CD14-positive monocyte (primary cell): Measurements from ENCODE around the gene IST1. TPM values are rescaled to one million over a fixed set of nuclear protein-coding genes. Genes with fewer than 3 reads are reported as not detected.

Source experiments
- DNase-seq, 3 donors: peaks; one replicate each; pipeline ENCODE4 v3.0.0-alpha.2; 2011 to 2022
- H2AFZ ChIP-seq: 2 replicates; pipeline ENCODE4 v1.6.0; 2012; ENCODE audit warnings: mild to moderate bottlenecking, low read depth, low read length, inconsistent platforms; ENCODE audit not compliant: insufficient read depth, poor library complexity, severe bottlenecking
- H3K27ac ChIP-seq, 2 donors: 1 replicate in 1 of 2; 2 replicates in 1 of 2; pipeline ENCODE4 v1.5.1; 2012 to 2013; ENCODE audit warnings: low read length in 2 of 2, control low read depth in 1 of 2, inconsistent platforms in 1 of 2, low read depth in 1 of 2, mild to moderate bottlenecking in 1 of 2
- H3K27me3 ChIP-seq, 2 donors: one replicate each; pipeline versions ENCODE4 v1.6.0 to v1.6.1; 2011 to 2013; ENCODE audit warnings: low read length in 2 of 2; ENCODE audit not compliant: control insufficient read depth in 2 of 2, insufficient read depth in 2 of 2
- H3K36me3 ChIP-seq, 2 donors: replicated peaks in 1 of 2; 1 replicate in 1 of 2; 2 replicates in 1 of 2; pipeline versions ENCODE4 v1.5.1 to v1.6.1; 2012 to 2013; ENCODE audit warnings: low read length in 2 of 2, control low read depth in 1 of 2, inconsistent platforms in 1 of 2, mild to moderate bottlenecking in 1 of 2; ENCODE audit not compliant: insufficient read depth in 2 of 2, control insufficient read depth in 1 of 2
- H3K4me1 ChIP-seq, 2 donors: 1 replicate in 1 of 2; 2 replicates in 1 of 2; pipeline versions ENCODE4 v1.5.1 to v1.6.1; 2012 to 2013; ENCODE audit warnings: low read length in 2 of 2, control low read depth in 1 of 2, inconsistent platforms in 1 of 2, mild to moderate bottlenecking in 1 of 2, moderate library complexity in 1 of 2; ENCODE audit not compliant: insufficient read depth in 2 of 2, control insufficient read depth in 1 of 2
- H3K4me2 ChIP-seq: replicated peaks from 2 replicates; pipeline ENCODE3; 2012; ENCODE audit warnings: low read length, moderate library complexity, mild to moderate bottlenecking; ENCODE audit not compliant: poor library complexity, severe bottlenecking; ENCODE audit errors: extremely low read depth
- H3K4me3 ChIP-seq, 3 experiments: fragments of 200-600 bp in 1 of 3; sonication (generic) in 1 of 3; replicated peaks in 1 of 3; 1 replicate in 2 of 3; 2 replicates in 1 of 3; pipeline ENCODE4 v1.5.1; 2011 to 2013; ENCODE audit warnings: low read length in 3 of 3, mild to moderate bottlenecking in 3 of 3, control low read depth in 2 of 3, low read depth in 2 of 3, inconsistent platforms in 1 of 3, moderate library complexity in 1 of 3
- H3K79me2 ChIP-seq: 2 replicates; pipeline ENCODE4 v1.6.0; 2012; ENCODE audit warnings: mild to moderate bottlenecking, control low read depth, inconsistent platforms, low read length, moderate library complexity; ENCODE audit not compliant: insufficient read depth
- H3K9ac ChIP-seq: 2 replicates; pipeline ENCODE4 v1.6.0; 2017; ENCODE audit warnings: low read length, mild to moderate bottlenecking; ENCODE audit not compliant: insufficient read depth, poor library complexity, severe bottlenecking
- H3K9me3 ChIP-seq, 2 donors: replicated peaks in 1 of 2; 1 replicate in 1 of 2; 2 replicates in 1 of 2; pipeline versions ENCODE4 v1.5.1 to v1.6.1; 2012 to 2013; ENCODE audit warnings: low read length in 2 of 2, control low read depth in 1 of 2; ENCODE audit not compliant: control insufficient read depth in 1 of 2, insufficient read depth in 1 of 2
- H4K20me1 ChIP-seq: 2 replicates; pipeline ENCODE4 v1.6.0; 2012; ENCODE audit warnings: mild to moderate bottlenecking, low read length, control low read depth, moderate library complexity; ENCODE audit not compliant: insufficient read depth
- H3K27ac Mint-ChIP-seq, 7 donors: one replicate each; pipeline ENCODE4 v1.8.0; 2020; ENCODE audit warnings: mild to moderate bottlenecking in 7 of 7, mixed read lengths in 7 of 7, moderate library complexity in 6 of 7, inconsistent platforms in 2 of 7
- H3K27me3 Mint-ChIP-seq, 3 donors: one replicate each; pipeline ENCODE4 v1.8.0; 2021 to 2022; ENCODE audit warnings: low read depth in 3 of 3, mild to moderate bottlenecking in 3 of 3, mixed read lengths in 3 of 3, moderate library complexity in 3 of 3, inconsistent platforms in 1 of 3
- H3K36me3 Mint-ChIP-seq, 2 donors: one replicate each; pipeline ENCODE4 v1.8.0; 2020; ENCODE audit warnings: mixed read lengths in 2 of 2, inconsistent platforms in 1 of 2, mild to moderate bottlenecking in 1 of 2
- H3K4me1 Mint-ChIP-seq: one replicate; pipeline ENCODE4 v1.8.0; 2020; ENCODE audit warnings: mild to moderate bottlenecking, mixed read lengths
- H3K4me3 Mint-ChIP-seq, 2 donors: one replicate each; pipeline ENCODE4 v1.8.0; 2020; ENCODE audit warnings: mild to moderate bottlenecking in 2 of 2, mixed read lengths in 2 of 2, moderate library complexity in 1 of 2
- H3K9me3 Mint-ChIP-seq, 7 donors: one replicate each; pipeline ENCODE4 v1.8.0; 2020 to 2022; ENCODE audit warnings: mixed read lengths in 7 of 7, mild to moderate bottlenecking in 6 of 7, moderate library complexity in 6 of 7, inconsistent platforms in 2 of 7
- whole genome bisulfite sequencing: methylation state at CpG from one replicate; pipeline ENCODE4 v1.1.5; 2013; ENCODE audit warnings: missing lambda C conversion rate; ENCODE audit not compliant: insufficient coverage; 5-methylcytosine and 5-hydroxymethylcytosine counted together
- intact Hi-C, 2 donors: fragments of 100-400 bp; cut with micrococcal nuclease; formaldehyde crosslinking; loops; one replicate each; pipeline versions ENCODE4 v1.15.0 to v1.15.1; 2023
- polyA plus RNA-seq, 3 donors: library from polyadenylated mRNA; depleted of rRNA in 1 of 3; unstranded in 2 of 3; stranded (reverse) in 1 of 3; fragments of 300-500 nt in 2 of 3; fragments of >200 nt in 1 of 3; fragmentation: Illumina TruSeq in 2 of 3; gene quantifications; 1 replicate in 2 of 3; 2 replicates in 1 of 3; pipeline ENCODE4 v1.2.3, GENCODE V29; 2012 to 2021
- TF ChIP-seq, protein P1 (sequence below): fragments of 200-600 bp; IDR thresholded peaks from one replicate; pipeline ENCODE4 v1.8.0; 2022; ENCODE audit warnings: antibody characterized with exemption, mild to moderate bottlenecking

IST1 gene
- polyA plus RNA-seq, 3 donors = 81.3 to 233 (median 102) TPM

DNA sequence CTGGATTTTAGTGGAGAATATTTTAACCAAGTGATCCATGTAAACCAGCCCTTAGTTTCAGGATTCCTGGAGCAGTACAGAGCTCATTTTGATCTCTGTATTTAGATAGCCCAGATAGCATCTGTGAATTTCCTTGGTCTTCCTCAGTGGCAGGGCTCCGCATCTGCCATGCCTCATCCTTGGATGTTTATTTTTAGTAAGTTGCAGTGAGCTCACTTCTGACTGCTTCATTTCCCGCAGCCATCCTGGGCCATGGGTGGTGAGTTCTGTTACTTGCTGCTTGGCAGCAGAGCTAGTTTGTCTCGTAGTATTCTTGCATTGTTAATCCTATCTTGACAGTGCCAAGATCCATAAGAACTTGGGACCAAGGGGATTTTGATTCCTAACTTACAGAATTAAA, 33.7 kb downstream of the IST1 start:
- peaks cover 87% of the 10 kb centered on the region for H4K20me1 ChIP-seq
- H3K4me1 ChIP-seq = no peaks in the 10 kb centered on the region
- H3K4me3 Mint-ChIP-seq = no peak overlapping the region
- no peaks in the 10 kb centered on the region for H3K27me3 Mint-ChIP-seq
- TF ChIP-seq, protein P1, sequence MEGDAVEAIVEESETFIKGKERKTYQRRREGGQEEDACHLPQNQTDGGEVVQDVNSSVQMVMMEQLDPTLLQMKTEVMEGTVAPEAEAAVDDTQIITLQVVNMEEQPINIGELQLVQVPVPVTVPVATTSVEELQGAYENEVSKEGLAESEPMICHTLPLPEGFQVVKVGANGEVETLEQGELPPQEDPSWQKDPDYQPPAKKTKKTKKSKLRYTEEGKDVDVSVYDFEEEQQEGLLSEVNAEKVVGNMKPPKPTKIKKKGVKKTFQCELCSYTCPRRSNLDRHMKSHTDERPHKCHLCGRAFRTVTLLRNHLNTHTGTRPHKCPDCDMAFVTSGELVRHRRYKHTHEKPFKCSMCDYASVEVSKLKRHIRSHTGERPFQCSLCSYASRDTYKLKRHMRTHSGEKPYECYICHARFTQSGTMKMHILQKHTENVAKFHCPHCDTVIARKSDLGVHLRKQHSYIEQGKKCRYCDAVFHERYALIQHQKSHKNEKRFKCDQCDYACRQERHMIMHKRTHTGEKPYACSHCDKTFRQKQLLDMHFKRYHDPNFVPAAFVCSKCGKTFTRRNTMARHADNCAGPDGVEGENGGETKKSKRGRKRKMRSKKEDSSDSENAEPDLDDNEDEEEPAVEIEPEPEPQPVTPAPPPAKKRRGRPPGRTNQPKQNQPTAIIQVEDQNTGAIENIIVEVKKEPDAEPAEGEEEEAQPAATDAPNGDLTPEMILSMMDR = no peak
- no peaks in the 10 kb centered on the region for H3K9me3 ChIP-seq
- H3K4me2 ChIP-seq = no peak overlapping the region
- H3K36me3 Mint-ChIP-seq = peaks cover 64 to 89% of the 10 kb centered on the region in 2 donors
- peaks cover 66 to 96% of the 10 kb centered on the region in 2 donors for H3K36me3 ChIP-seq
- WGBS = 100% methylated on average over 1 of the region's 3 CpGs
- H3K4me3 ChIP-seq = no peak overlapping the region
- intact Hi-C loops = no loop called here
- no peaks in the 10 kb centered on the region for H3K27me3 ChIP-seq
- no peak for DNase-seq
- H3K27ac Mint-ChIP-seq = no peak overlapping the region
- no peaks in the 10 kb centered on the region for H3K4me1 Mint-ChIP-seq
- H3K9me3 Mint-ChIP-seq = no peaks in the 10 kb centered on the region
- H3K9ac ChIP-seq = no peak overlapping the region
- no peak overlapping the region for H3K27ac ChIP-seq
- H3K79me2 ChIP-seq = peaks cover 23% of the 10 kb centered on the region
- no peak overlapping the region for H2AFZ ChIP-seq

DNA sequence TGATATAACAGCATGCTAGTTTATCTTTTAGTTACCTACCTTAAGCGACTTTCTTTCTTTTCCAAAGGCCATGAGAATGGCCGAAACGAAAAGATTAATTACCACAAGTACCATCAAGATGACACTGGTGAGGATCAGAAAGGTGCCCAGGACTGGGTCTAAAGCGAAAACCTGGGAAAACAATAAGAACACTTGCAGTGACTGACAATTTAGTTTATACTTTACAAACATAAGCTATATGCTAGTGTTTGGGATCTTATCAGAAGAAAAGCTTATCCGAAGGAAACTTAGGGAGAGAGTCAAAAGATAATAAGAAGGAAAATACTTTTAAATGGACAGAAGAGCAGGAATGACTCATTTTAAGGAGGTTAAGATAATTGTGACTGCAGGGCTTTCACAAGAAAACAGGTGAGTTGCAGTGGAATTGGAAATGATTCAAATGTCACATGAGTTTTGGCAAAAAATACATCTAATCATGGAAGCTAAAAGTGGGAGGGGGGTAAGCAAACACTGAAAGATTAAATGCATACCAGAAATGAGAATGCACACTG, 34.8 kb downstream of the IST1 start:
- H3K9ac ChIP-seq = no peak overlapping the region
- no CpG with 5 or more reads among the region's 5 CpGs for WGBS
- intact Hi-C loops = no loop called here
- H3K4me2 ChIP-seq = no peak overlapping the region
- Mint-ChIP-seq H3K9me3 (no peaks in the 10 kb centered on the region), H3K27ac (no peak overlapping the region), H3K36me3 (peaks cover 61 to 85% of the 10 kb centered on the region in 2 donors), H3K4me1 (no peaks in the 10 kb centered on the region), H3K4me3 (no peak overlapping the region), H3K27me3 (no peaks in the 10 kb centered on the region)
- DNase-seq = no peak
- H3K27me3 ChIP-seq = no peaks in the 10 kb centered on the region
- peaks cover 59 to 94% of the 10 kb centered on the region in 2 donors for H3K36me3 ChIP-seq
- no peak overlapping the region for H2AFZ ChIP-seq
- no peaks in the 10 kb centered on the region for H3K4me1 ChIP-seq
- H3K27ac ChIP-seq = no peak overlapping the region
- peaks cover 23% of the 10 kb centered on the region for H3K79me2 ChIP-seq
- no peak overlapping the region for H3K4me3 ChIP-seq
- H4K20me1 ChIP-seq = peaks cover 83% of the 10 kb centered on the region
- no peaks in the 10 kb centered on the region for H3K9me3 ChIP-seq
- TF ChIP-seq, protein P1 = no peak
